HUES48 (cell line): ENCODE results near the gene NTHL1.

Experiments
- H3K27ac ChIP-seq: one replicate; pipeline ENCODE4 v1.7.0; 2013; ENCODE audit warnings: low read depth, low read length, inconsistent platforms
- H3K27me3 ChIP-seq: 2 replicates; pipeline ENCODE4 v1.6.1; 2013; ENCODE audit warnings: mild to moderate bottlenecking, low read length; ENCODE audit not compliant: control insufficient read depth, insufficient read depth
- H3K36me3 ChIP-seq: 2 replicates; pipeline ENCODE4 v1.6.1; 2013; ENCODE audit warnings: low read length; ENCODE audit not compliant: control insufficient read depth, insufficient read depth
- H3K4me1 ChIP-seq: 2 replicates; pipeline ENCODE4 v1.6.1; 2013; ENCODE audit warnings: mild to moderate bottlenecking, low read length; ENCODE audit not compliant: control insufficient read depth, insufficient read depth
- H3K4me3 ChIP-seq: 2 replicates; pipeline ENCODE4 v1.5.1; 2013; ENCODE audit warnings: mild to moderate bottlenecking, low read depth, low read length
- H3K9ac ChIP-seq: 2 replicates; pipeline ENCODE4 v1.6.1; 2013; ENCODE audit warnings: mild to moderate bottlenecking, low read depth, low read length, moderate library complexity
- H3K9me3 ChIP-seq: 2 replicates; pipeline ENCODE4 v1.6.1; 2013; ENCODE audit warnings: low read length; ENCODE audit not compliant: control insufficient read depth, insufficient read depth

NTHL1 gene

DNA sequence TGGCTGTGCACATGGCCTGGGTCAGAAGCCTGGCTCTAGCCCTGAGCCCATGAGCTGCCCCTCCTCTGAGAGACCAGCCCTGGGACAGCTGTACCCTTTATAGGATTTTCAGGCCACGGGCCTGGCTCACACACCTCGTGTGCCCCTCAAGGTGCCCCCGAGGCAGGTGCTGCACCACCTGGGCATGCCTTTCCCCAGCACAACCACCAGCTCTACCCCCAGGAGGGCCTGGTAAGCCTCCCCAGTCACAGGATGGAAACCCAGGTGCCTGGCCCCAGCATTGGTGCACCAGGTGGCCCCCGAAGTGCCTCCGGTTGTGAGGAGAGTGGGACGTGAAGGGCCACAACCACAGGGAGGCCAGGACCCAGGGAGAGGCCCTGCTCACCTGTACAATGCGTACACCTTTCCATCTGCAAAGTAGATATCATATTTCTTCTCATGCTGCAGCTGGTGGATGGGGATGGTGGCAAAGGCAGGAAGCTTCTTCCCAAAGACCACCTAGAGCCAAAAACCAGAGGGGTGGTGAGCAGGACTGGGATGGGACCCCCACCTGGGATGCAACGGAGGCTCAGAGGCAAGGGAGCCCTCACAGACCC is 44.3 kb downstream of the NTHL1 start:
- peaks cover 56% of the 10 kb centered on the region for H3K36me3 ChIP-seq
- H3K27ac ChIP-seq: no peak overlapping the region
- peaks cover 17% of the 10 kb centered on the region for H3K4me1 ChIP-seq
- H3K27me3 ChIP-seq: no peaks in the 10 kb centered on the region
- H3K9ac ChIP-seq: no peak overlapping the region
- H3K9me3 ChIP-seq: no peaks in the 10 kb centered on the region
- H3K4me3 ChIP-seq: no peak overlapping the region

DNA sequence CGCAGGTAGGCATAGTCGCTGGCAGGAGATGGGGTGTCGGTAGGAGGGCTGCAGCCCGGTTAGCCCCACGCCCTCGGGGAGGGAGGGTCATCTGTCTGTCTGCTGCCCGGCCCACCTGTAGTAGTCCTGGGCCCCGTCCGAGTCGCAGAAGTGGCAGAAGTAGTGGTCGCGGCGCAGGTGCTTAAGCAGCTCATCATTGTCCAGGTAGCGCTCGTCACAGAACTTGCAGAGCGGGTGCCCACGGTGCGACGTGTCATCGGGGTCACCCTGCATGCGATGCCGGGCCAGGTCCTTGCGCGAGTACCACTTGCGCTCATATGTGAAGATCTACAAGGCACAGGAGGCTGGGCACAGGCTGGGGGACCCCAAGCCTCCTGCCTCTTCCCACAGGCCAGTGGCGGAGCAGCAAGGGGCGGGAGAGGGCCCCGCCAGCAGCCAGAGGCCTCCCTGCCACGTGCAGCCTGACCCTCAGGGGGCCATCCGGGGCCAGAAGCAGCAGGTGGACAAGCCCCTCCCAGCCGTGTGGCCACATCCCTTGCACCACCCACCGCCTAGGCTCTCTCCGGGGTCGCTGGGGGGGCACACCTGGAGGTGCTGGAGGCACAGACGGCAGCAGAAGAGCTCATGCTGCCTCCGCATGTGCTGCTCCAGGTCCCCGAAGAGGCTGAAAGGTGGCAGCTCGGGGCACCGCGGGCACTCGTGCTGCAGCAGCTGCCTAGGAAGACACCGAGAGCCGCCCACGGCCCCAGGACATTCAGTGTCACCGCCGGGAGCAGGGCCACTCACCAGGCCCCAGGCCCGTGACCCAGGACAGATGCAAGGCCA is 45.0 kb downstream of the NTHL1 start:
- H3K4me1 ChIP-seq: peaks cover 10% of the 10 kb centered on the region; the same call in 1 of the 2 replicates
- H3K27me3 ChIP-seq: no peaks in the 10 kb centered on the region
- H3K9ac ChIP-seq: no peak overlapping the region
- H3K27ac ChIP-seq: no peak overlapping the region
- no peak overlapping the region for H3K4me3 ChIP-seq
- H3K36me3 ChIP-seq: peaks cover 58% of the 10 kb centered on the region
- no peaks in the 10 kb centered on the region for H3K9me3 ChIP-seq

DNA sequence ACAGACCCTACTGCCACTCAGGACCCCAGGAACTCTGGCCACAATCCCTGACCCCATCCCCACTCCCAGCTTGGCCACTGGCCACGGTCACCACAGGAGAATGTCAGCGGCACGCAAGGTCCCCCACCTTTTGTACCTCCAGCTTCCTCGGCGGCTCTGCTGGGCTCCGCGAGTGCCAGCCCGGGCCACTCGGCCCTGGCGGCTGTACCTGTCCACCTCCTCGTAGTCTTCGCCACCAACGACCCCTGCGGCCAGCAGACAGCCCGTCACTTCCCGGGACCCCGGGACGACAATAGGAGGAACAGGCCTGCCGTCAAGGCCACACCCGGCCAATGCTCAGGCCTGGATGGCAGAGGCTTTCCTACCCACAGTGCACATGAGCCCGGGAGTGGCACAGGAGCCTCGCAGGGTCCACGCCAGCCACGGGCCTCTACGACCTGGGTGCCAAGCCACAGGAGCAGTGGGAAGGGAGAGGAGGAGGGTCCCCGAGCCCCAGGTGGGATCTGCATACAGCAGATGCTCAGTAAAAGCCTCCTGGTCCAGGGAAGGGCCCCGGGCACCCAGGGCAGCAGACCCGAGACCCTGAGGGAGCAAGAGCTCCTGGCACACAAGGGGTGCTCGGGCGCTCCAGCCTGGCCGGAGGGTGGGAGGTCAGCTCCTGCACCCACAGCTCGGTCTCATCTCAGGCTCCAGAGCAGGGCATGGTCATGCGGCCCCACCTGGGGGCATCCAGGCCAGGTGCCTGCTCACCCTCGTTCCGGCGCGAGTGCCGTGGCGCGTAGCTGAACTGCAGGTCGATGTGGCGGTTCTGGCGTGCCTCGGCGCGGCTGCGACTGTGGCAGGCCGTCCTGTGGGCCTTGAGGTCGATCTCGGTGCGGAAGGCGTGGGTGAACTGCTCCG is 45.9 kb downstream of the NTHL1 start:
- no peaks in the 10 kb centered on the region for H3K9me3 ChIP-seq
- H3K36me3 ChIP-seq: peaks cover 66% of the 10 kb centered on the region
- H3K4me1 ChIP-seq: peaks cover 8% of the 10 kb centered on the region; the same call in 1 of the 2 replicates
- no peak overlapping the region for H3K4me3 ChIP-seq
- H3K27me3 ChIP-seq: no peaks in the 10 kb centered on the region
- H3K9ac ChIP-seq: no peak overlapping the region
- no peak overlapping the region for H3K27ac ChIP-seq

DNA sequence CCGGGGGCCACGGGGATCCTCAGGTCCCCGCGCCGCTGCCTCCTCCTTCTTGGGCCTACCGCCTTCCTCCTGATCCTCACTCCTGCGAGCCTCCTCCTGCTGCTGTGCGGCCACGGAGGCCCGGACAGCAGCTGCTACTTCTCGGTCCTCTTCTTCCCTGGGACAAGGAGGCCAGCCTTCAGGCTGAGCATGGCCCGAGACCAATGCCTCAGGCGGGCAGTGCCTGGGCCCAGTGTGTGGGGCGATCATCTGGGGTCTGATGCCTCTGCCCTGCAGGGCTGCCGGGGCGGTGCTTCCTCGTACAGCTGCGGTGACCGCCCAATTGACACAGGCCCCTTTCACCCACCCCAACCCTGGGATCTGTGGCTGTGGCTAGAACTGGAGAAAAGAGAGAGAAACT is 46.6 kb downstream of the NTHL1 start:
- H3K36me3 ChIP-seq: peaks cover 68% of the 10 kb centered on the region
- peaks cover 8% of the 10 kb centered on the region; the same call in 1 of the 2 replicates for H3K4me1 ChIP-seq
- no peak overlapping the region for H3K9ac ChIP-seq
- H3K27ac ChIP-seq: no peak overlapping the region
- no peak overlapping the region for H3K4me3 ChIP-seq
- H3K9me3 ChIP-seq: no peaks in the 10 kb centered on the region
- no peaks in the 10 kb centered on the region for H3K27me3 ChIP-seq

DNA sequence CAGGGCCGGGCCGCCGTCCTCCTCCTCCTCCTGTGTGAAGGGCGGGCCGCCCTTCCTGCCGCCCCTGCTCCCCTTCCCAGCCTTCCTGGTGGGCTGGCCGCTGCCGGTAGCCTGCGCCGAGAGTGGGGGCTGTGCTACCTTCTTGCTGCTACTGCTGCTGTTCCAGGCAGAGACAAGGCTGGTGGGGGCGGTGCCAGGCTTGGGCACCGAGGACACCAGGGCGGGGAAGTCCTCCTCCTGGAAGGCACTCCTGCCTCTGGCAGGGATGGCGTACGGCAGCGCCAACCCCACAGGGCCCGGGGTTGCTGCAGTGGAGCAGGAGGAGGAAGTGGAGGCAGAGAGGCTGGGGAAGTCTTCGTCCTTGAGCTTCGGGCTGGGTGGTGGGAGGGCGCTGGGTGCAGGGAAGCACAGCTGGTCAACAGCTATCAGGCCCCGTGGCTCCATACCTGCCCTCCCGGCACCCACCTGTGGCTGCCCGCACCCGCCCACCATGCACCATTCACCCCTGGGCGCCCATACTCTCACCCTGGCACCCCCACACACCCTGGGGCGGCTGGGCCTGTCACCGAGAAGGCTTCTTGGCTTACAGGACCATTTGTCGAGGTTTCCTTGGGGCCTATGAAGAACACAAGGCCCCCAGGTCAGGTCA is 47.6 kb downstream of the NTHL1 start:
- no peak overlapping the region for H3K4me3 ChIP-seq
- H3K4me1 ChIP-seq: peaks cover 8% of the 10 kb centered on the region; the same call in 1 of the 2 replicates
- H3K36me3 ChIP-seq: peaks cover 68% of the 10 kb centered on the region
- no peaks in the 10 kb centered on the region for H3K9me3 ChIP-seq
- no peak overlapping the region for H3K27ac ChIP-seq
- H3K9ac ChIP-seq: no peak overlapping the region
- H3K27me3 ChIP-seq: no peaks in the 10 kb centered on the region

DNA sequence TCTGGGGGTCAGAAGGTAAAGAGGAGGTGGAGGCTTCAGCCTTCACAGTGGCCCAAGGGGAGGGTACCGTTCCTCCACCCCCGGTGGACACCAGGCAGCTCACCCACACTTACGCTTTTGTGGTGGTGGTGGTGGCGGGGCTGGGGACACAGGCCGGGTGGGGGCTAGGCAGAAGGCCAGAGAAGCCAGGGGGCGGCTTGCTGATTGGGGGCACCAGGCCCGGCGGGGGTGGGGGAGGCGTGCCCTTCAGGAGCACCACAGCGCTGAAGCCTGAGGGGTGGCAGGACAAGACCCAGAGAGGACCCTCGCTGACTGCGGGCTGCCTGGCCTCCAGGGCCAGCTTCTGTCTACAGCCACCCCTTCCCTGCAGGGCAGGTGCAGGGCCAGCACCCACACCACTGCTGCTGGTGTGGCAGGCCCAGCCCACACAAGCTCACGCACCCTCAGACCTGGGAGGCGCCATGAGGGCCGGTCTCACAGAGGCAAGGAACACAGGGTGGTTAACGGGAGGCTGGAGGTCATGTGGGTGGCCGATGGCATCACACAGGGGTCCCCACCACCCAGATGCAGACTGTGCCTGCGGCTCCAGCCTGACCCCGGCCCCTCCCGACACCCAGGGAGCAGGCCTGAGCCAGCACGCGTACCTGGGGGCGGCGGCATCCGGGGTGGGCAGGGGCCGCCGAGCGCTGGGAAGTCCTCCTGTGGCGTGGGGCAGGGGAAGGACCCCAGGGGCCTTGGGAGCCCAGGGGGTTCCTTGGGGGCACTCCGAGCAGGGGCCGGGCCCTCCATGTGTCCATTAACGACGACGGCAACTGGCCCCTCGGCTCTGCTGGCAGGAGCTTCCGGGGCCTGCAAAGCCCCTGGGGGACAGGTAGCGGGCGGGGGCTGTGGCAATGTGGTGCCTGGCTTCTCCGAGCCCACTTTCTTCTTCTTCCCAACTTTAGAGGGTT is 48.5 kb downstream of the NTHL1 start:
- Histone ChIP-seq H3K36me3 (peaks cover 68% of the 10 kb centered on the region), H3K4me1 (peaks cover 1% of the 10 kb centered on the region; the same call in 1 of the 2 replicates), H3K9me3 (no peaks in the 10 kb centered on the region), H3K27me3 (no peaks in the 10 kb centered on the region), H3K27ac (no peak overlapping the region), H3K4me3 (no peak overlapping the region), H3K9ac (no peak overlapping the region)

DNA sequence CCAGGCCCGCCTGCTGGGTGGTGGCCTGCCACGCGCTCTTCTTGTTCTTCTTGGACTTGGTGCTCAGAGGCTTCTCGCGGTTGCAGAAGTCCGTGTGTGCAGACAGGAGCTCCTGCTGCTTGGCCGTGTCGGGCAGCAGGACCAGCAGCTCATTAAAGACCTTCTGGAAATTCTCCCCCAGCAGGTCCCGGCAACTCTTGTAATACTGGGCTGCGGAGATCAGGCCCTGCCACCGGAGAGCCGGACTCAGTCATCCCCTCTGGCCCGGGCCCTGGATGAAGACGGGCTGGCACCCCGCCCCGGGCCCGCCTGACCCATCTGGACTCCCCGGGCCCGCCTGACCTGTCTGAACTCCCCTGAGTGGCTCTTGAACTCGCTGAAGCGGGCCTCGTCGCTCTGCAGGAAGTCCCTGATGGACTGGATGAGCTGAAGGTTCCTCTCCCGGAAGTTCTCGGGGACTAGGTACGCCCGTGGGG is 49.2 kb downstream of the NTHL1 start:
- peaks cover 67% of the 10 kb centered on the region for H3K36me3 ChIP-seq
- H3K4me1 ChIP-seq: no peaks in the 10 kb centered on the region
- no peak overlapping the region for H3K9ac ChIP-seq
- no peaks in the 10 kb centered on the region for H3K9me3 ChIP-seq
- H3K4me3 ChIP-seq: no peak overlapping the region
- no peak overlapping the region for H3K27ac ChIP-seq
- H3K27me3 ChIP-seq: no peaks in the 10 kb centered on the region

DNA sequence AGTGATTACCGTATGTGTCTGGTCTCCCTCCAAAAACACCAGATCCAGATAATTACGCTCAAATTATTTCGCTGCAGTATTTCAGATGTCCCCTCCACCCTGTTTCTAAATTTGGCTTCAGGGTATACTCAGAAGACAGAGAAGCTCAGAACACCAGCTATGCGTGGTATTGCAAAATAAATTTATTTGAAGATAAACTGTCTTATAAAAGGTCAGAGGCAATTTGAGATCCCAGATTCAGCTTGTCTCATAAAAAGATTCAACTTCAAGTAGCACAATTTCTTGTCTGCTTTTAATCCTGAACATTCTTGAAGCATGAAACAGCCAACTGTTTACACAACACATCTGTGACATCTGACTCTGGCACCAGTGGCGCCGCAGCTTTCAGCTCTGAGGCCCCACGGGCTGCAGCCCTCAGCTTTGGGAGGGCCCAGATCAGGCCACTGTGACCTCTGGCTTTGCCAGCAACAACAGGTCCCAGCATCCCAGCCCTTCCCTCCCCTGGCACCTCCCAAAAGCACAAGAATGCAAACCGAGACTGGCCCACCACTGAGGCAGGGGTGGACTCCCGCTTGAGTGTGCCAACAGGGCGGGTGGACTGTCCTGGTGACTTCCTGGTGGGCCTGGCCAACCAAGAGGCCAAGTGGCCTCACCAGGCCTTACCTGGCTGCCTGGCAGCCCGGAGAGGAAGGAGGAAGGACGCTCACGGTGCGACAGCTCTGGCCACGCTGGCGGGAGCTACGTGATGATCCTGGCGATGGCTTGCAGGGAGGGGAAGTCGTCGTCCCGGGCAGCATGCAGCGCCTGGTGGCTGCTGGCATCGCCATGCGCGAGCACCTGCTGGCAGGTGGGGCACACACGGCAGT is 49.9 kb downstream of the NTHL1 start:
- Histone ChIP-seq H3K9ac (no peak overlapping the region), H3K36me3 (peaks cover 60% of the 10 kb centered on the region), H3K4me1 (no peaks in the 10 kb centered on the region), H3K9me3 (no peaks in the 10 kb centered on the region), H3K27me3 (no peaks in the 10 kb centered on the region), H3K4me3 (no peak overlapping the region), H3K27ac (no peak overlapping the region)

DNA sequence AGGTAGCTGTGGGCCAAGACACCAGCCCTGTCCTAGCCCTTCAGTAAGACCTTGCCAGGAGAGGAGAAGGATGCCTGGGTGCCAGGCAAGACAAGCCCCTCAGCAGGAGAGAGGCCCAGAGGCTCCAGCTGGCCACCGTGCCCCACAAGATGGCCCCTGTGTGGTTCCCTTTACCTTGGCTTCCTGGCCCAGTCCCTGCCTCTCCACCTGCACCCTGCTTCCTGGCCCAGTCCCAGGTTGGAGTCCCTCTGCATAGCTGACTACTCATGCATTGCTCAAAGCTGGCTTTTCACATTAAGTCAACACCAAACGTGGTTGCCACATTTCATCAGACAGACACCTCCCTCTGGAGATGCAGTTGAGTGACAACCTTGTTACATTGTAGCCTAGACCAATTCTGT is 53.9 kb downstream of the NTHL1 start:
- peaks cover 21% of the 10 kb centered on the region for H3K36me3 ChIP-seq
- H3K27me3 ChIP-seq: peaks cover 22% of the 10 kb centered on the region
- no peaks in the 10 kb centered on the region for H3K9me3 ChIP-seq
- H3K9ac ChIP-seq: no peak overlapping the region
- H3K4me3 ChIP-seq: no peak overlapping the region
- no peak overlapping the region for H3K27ac ChIP-seq
- H3K4me1 ChIP-seq: peaks cover 19% of the 10 kb centered on the region
